Prostate gland (tissue), 2 donors: ENCODE measurements around the gene HECW1. TPM values are rescaled to one million over a fixed set of nuclear protein-coding genes. Genes with fewer than 3 reads are reported as not detected.
"Not testable (repeated sequence)": the region's sequence is repeated elsewhere in the genome, so short reads cannot be mapped to it uniquely, and the experiment has no call there.

Source experiments
- DNase-seq: peaks from one replicate; pipeline ENCODE4 v3.0.0-alpha.2; 2019; ENCODE audit warnings: low spot score
- H3K27ac ChIP-seq, 2 donors: fragments of 200-600 bp; sonication (generic); 2 replicates each; pipeline ENCODE4 v1.5.1; 2017 to 2019
- H3K27me3 ChIP-seq: fragments of 200-600 bp; sonication (generic); replicated peaks from 2 replicates; pipeline ENCODE4 v1.5.1; 2019; ENCODE audit not compliant: insufficient read depth
- H3K36me3 ChIP-seq, 2 donors: fragments of 200-600 bp; sonication (generic); 1 replicate in 1 of 2; 2 replicates in 1 of 2; pipeline versions ENCODE4 v1.5.1 to v1.8.1; 2017 to 2019
- H3K4me1 ChIP-seq: fragments of 200-600 bp; sonication (generic); replicated peaks from 2 replicates; pipeline ENCODE4 v1.5.1; 2019
- H3K4me3 ChIP-seq, 2 donors: fragments of 200-600 bp; sonication (generic); 2 replicates each; pipeline ENCODE4 v1.5.1; 2017 to 2019
- H3K9me3 ChIP-seq: fragments of 200-600 bp; sonication (generic); 2 replicates; pipeline ENCODE4 v1.5.1; 2017
- CTCF ChIP-seq, 4 experiments: fragments of 200-600 bp in 2 of 4; fragments of 450-650 bp in 2 of 4; sonication (generic) in 2 of 4; IDR thresholded peaks; 1 replicate in 3 of 4; 2 replicates in 1 of 4; pipeline ENCODE4 v1.5.1; 2016 to 2019; ENCODE audit warnings: antibody characterized with exemption in 4 of 4, mild to moderate bottlenecking in 2 of 4, moderate library complexity in 2 of 4
- POLR2A ChIP-seq: fragments of 450-650 bp; IDR thresholded peaks from one replicate; pipeline ENCODE4 v1.6.1; 2016; ENCODE audit warnings: antibody characterized with exemption, mild to moderate bottlenecking
- POLR2AphosphoS5 ChIP-seq: sonication (generic); formaldehyde crosslinking; IDR thresholded peaks from one replicate; pipeline ENCODE4 v1.6.1; 2017; ENCODE audit warnings: antibody characterized with exemption
- WGBS: methylation state at CpG from one replicate; pipeline ENCODE4 v1.1.5; 2018; 5-methylcytosine and 5-hydroxymethylcytosine counted together
- intact Hi-C: fragments of 100-400 bp; cut with DNase I; formaldehyde crosslinking; loops from one replicate; pipeline ENCODE4 v1.14.2; 2022
- total RNA-seq, 2 donors: library from RNA; depleted of rRNA; stranded (reverse); fragments of >200 nt; gene quantifications; one replicate each; pipeline ENCODE4 v1.1.0, GENCODE V29; 2016

The HECW1 gene
- total RNA-seq, 2 donors from 2014 or later = 1.4 to 10.3 TPM

GRCh38 chr7:43215061-43215460 lies 102.6 kb downstream of the HECW1 start:
- Histone ChIP-seq H3K9me3 (no peaks in the 10 kb centered on the region), H3K27me3 (no peaks in the 10 kb centered on the region), H3K27ac (no peak overlapping the region), H3K4me3 (no peak overlapping the region), H3K4me1 (no peaks in the 10 kb centered on the region), H3K36me3 (no peaks in the 10 kb centered on the region)
- 81% methylated on average over 6 of the region's 6 CpGs for WGBS
- no peak for TF ChIP-seq CTCF (IDR thresholded peaks at IDR 0.05)
- TF ChIP-seq POLR2AphosphoS5 = no peak
- TF ChIP-seq POLR2A = no peak
- intact Hi-C loops = no loop called here
- DNase-seq = no peak

GRCh38 chr7:43217055-43217454 lies 104.6 kb downstream of the HECW1 start:
- H3K4me1 ChIP-seq = no peaks in the 10 kb centered on the region
- no peak overlapping the region for H3K27ac ChIP-seq
- no peaks in the 10 kb centered on the region for H3K36me3 ChIP-seq
- H3K27me3 ChIP-seq = no peaks in the 10 kb centered on the region
- intact Hi-C loops = no loop called here
- H3K9me3 ChIP-seq = no peaks in the 10 kb centered on the region
- H3K4me3 ChIP-seq = no peak overlapping the region
- TF ChIP-seq POLR2A (no peak), CTCF (IDR thresholded peaks at IDR 0.05) (no peak), POLR2AphosphoS5 (no peak)
- WGBS = 72% methylated on average over 2 of the region's 2 CpGs
- no peak for DNase-seq

- H3K4me3 ChIP-seq, H3K36me3 ChIP-seq, H3K27me3 ChIP-seq, H3K4me1 ChIP-seq, H3K27ac ChIP-seq, DNase-seq, intact Hi-C loops, H3K9me3 ChIP-seq: not testable (repeated sequence)
- WGBS = 91% methylated on average over 4 of the region's 4 CpGs
Observed at GRCh38 chr7:43218901-43219300, 106.5 kb downstream of the HECW1 start.

GRCh38 chr7:43220250-43220649 lies 107.8 kb downstream of the HECW1 start:
- TF ChIP-seq POLR2A (no peak), POLR2AphosphoS5 (no peak), CTCF (IDR thresholded peaks at IDR 0.05) (no peak)
- WGBS = 89% methylated on average over 6 of the region's 6 CpGs
- Histone ChIP-seq H3K9me3 (no peaks in the 10 kb centered on the region), H3K27me3 (no peaks in the 10 kb centered on the region), H3K4me3 (no peak overlapping the region), H3K27ac (no peak overlapping the region), H3K36me3 (no peaks in the 10 kb centered on the region), H3K4me1 (no peaks in the 10 kb centered on the region)
- DNase-seq = no peak
- intact Hi-C loops = no loop called here

GRCh38 chr7:43220742-43221141 lies 108.3 kb downstream of the HECW1 start:
- Histone ChIP-seq H3K4me1 (no peaks in the 10 kb centered on the region), H3K27me3 (no peaks in the 10 kb centered on the region), H3K27ac (no peak overlapping the region), H3K4me3 (no peak overlapping the region), H3K9me3 (no peaks in the 10 kb centered on the region), H3K36me3 (no peaks in the 10 kb centered on the region)
- DNase-seq = no peak
- TF ChIP-seq POLR2A (no peak), CTCF (IDR thresholded peaks at IDR 0.05) (no peak), POLR2AphosphoS5 (no peak)
- intact Hi-C loops = no loop called here
